ENCODE measurements around the gene ZNF644.
"Not testable (repeated sequence)": the region's sequence is repeated elsewhere in the genome, so short reads cannot be mapped to it uniquely, and the experiment has no call there.

Gene ZNF644

GRCh38 chr1:90928231-90928630, 93.6 kb downstream of the ZNF644 start:
- DNase-seq (ENCODE audit: low read depth in 3 of 3, low spot score in 1 of 3), result not testable (repeated sequence)

GRCh38 chr1:90927674-90928073, 94.2 kb downstream of the ZNF644 start:
- DNase-seq (ENCODE audit: low read depth in 3 of 3, low spot score in 1 of 3), result not testable (repeated sequence)

- DNase-seq (ENCODE audit: low read depth in 3 of 3, low spot score in 1 of 3), result no peak
Measured at GRCh38 chr1:90926971-90927370, 94.9 kb downstream of the ZNF644 start.

GRCh38 chr1:90925928-90926869, 95.6 kb downstream of the ZNF644 start:
- no peak for DNase-seq (ENCODE audit: low read depth in 3 of 3, low spot score in 1 of 3)

GRCh38 chr1:90924982-90925381, 96.9 kb downstream of the ZNF644 start:
- DNase-seq (ENCODE audit: low read depth in 3 of 3, low spot score in 1 of 3), result no peak

- DNase-seq (ENCODE audit: low read depth in 3 of 3, low spot score in 1 of 3), result no peak
Measured at GRCh38 chr1:90922996-90923395, 98.8 kb downstream of the ZNF644 start.

GRCh38 chr1:90922202-90922601, 99.6 kb downstream of the ZNF644 start:
- no peak for DNase-seq (ENCODE audit: low read depth in 3 of 3, low spot score in 1 of 3)

- DNase-seq (ENCODE audit: low read depth in 3 of 3, low spot score in 1 of 3), result no peak
Measured at GRCh38 chr1:90919900-90920299, 101.9 kb downstream of the ZNF644 start.

GRCh38 chr1:90919190-90919719, 102.6 kb downstream of the ZNF644 start:
- DNase-seq (ENCODE audit: low read depth in 3 of 3, low spot score in 1 of 3), result no peak

GRCh38 chr1:90911353-90911752, 110.5 kb downstream of the ZNF644 start:
- DNase-seq (ENCODE audit: low read depth in 3 of 3, low spot score in 1 of 3), result no peak

- DNase-seq (ENCODE audit: low read depth in 3 of 3, low spot score in 1 of 3), result no peak
Measured at GRCh38 chr1:90902672-90903071, 119.2 kb downstream of the ZNF644 start.

- no peak for DNase-seq (ENCODE audit: low read depth in 3 of 3, low spot score in 1 of 3)
Measured at GRCh38 chr1:90899263-90899662, 122.6 kb downstream of the ZNF644 start.

GRCh38 chr1:90893679-90894078, 128.2 kb downstream of the ZNF644 start:
- DNase-seq (ENCODE audit: low read depth in 3 of 3, low spot score in 1 of 3), result not testable (repeated sequence)

GRCh38 chr1:90892884-90893283, 129.0 kb downstream of the ZNF644 start:
- DNase-seq (ENCODE audit: low read depth in 3 of 3, low spot score in 1 of 3), result not testable (repeated sequence)

- DNase-seq (ENCODE audit: low read depth in 3 of 3, low spot score in 1 of 3), result not testable (repeated sequence)
Measured at GRCh38 chr1:90892196-90892595, 129.6 kb downstream of the ZNF644 start.

GRCh38 chr1:90891756-90892155, 130.1 kb downstream of the ZNF644 start:
- not testable (repeated sequence) for DNase-seq (ENCODE audit: low read depth in 3 of 3, low spot score in 1 of 3)

- DNase-seq (ENCODE audit: low read depth in 3 of 3, low spot score in 1 of 3), result no peak
Measured at GRCh38 chr1:90882221-90882620, 139.6 kb downstream of the ZNF644 start.

- DNase-seq (ENCODE audit: low read depth in 3 of 3, low spot score in 1 of 3), result no peak
Measured at GRCh38 chr1:90881034-90881433, 140.8 kb downstream of the ZNF644 start.

GRCh38 chr1:90879281-90879680, 142.6 kb downstream of the ZNF644 start:
- no peak for DNase-seq (ENCODE audit: low read depth in 3 of 3, low spot score in 1 of 3)

GRCh38 chr1:90876101-90876500, 145.7 kb downstream of the ZNF644 start:
- no peak for DNase-seq (ENCODE audit: low read depth in 3 of 3, low spot score in 1 of 3)

All from stimulated activated CD4-positive, alpha-beta T cell treated with anti-CD3 and anti-CD28 coated beads, TNF-alpha, amount 100 ng/mL, for 1 hour (primary cell).